CD8-positive, alpha-beta memory T cell (primary cell): ENCODE results near the gene SPRED1. TPM values are rescaled to one million over a fixed set of nuclear protein-coding genes. Genes with fewer than 3 reads are reported as not detected.
A peak's percentile ranks its signal among the peaks of the same experiment; 100 is the strongest.

ENCODE experiments used
- CTCF ChIA-PET: fragments of 350-600 bp; sonication (Branson Sonifier 250); formaldehyde crosslinking; loops from one replicate; lab custom pipeline; 2021; ENCODE audit warnings: antibody characterized with exemption; lab: Charles Lee
- POLR2A ChIA-PET: fragments of 350-600 bp; sonication (Branson Sonifier 250); formaldehyde crosslinking; loops from one replicate; lab custom pipeline; 2021; ENCODE audit warnings: antibody characterized with exemption; lab: Charles Lee
- DNase-seq, 5 donors: peaks; one replicate each; pipeline versions ENCODE4 v3.0.0 to v3.0.0-alpha.2; 2020 to 2022; ENCODE audit warnings: mixed read lengths in 1 of 5
- H3K27ac ChIP-seq: one replicate; pipeline ENCODE4 v1.7.0; 2013; ENCODE audit warnings: low read depth, mild to moderate bottlenecking, low read length, moderate library complexity
- H3K27me3 ChIP-seq: 2 replicates; pipeline ENCODE4 v1.7.0; 2013; ENCODE audit warnings: low read length, mild to moderate bottlenecking; ENCODE audit not compliant: insufficient read depth, poor library complexity, severe bottlenecking
- H3K36me3 ChIP-seq: 2 replicates; pipeline ENCODE4 v1.7.0; 2013; ENCODE audit warnings: mild to moderate bottlenecking, low read length, moderate library complexity; ENCODE audit not compliant: insufficient read depth
- H3K4me1 ChIP-seq: 2 replicates; pipeline ENCODE4 v1.7.0; 2013; ENCODE audit warnings: mild to moderate bottlenecking, low read length, moderate library complexity; ENCODE audit not compliant: insufficient read depth
- H3K4me3 ChIP-seq: 2 replicates; pipeline ENCODE4 v1.7.0; 2013; ENCODE audit warnings: mild to moderate bottlenecking, low read length
- H3K9me3 ChIP-seq: 2 replicates; pipeline ENCODE4 v1.7.0; 2013; ENCODE audit warnings: mild to moderate bottlenecking, low read length
- H3K27ac Mint-ChIP-seq, 8 donors: one replicate each; pipeline ENCODE4 v1.8.0; 2020 to 2021; ENCODE audit warnings: mixed read lengths in 8 of 8, mild to moderate bottlenecking in 6 of 8, inconsistent platforms in 3 of 8, moderate library complexity in 3 of 8
- H3K27me3 Mint-ChIP-seq, 2 donors: one replicate each; pipeline ENCODE4 v1.8.0; 2020 to 2021; ENCODE audit warnings: mixed read lengths in 2 of 2, mild to moderate bottlenecking in 1 of 2, moderate library complexity in 1 of 2
- H3K36me3 Mint-ChIP-seq, 3 donors: one replicate each; pipeline ENCODE4 v1.8.0; 2020 to 2021; ENCODE audit warnings: mixed read lengths in 3 of 3, inconsistent platforms in 1 of 3, mild to moderate bottlenecking in 1 of 3
- H3K4me1 Mint-ChIP-seq, 3 donors: one replicate each; pipeline ENCODE4 v1.8.0; 2020 to 2021; ENCODE audit warnings: mixed read lengths in 3 of 3, inconsistent platforms in 1 of 3, mild to moderate bottlenecking in 1 of 3
- H3K4me3 Mint-ChIP-seq, 7 donors: one replicate each; pipeline ENCODE4 v1.8.0; 2020 to 2021; ENCODE audit warnings: mixed read lengths in 7 of 7, mild to moderate bottlenecking in 6 of 7, moderate library complexity in 4 of 7, inconsistent platforms in 2 of 7
- H3K9me3 Mint-ChIP-seq, 5 donors: one replicate each; pipeline ENCODE4 v1.8.0; 2020 to 2022; ENCODE audit warnings: mixed read lengths in 5 of 5, mild to moderate bottlenecking in 3 of 5, moderate library complexity in 2 of 5, inconsistent platforms in 1 of 5
- polyA plus RNA-seq: library from polyadenylated mRNA; unstranded; fragments of 300-500 nt; fragmentation: Illumina TruSeq; gene quantifications from one replicate; pipeline ENCODE4 v1.2.3, GENCODE V29; 2021
- total RNA-seq, 2 experiments: library from RNA; stranded (reverse); gene quantifications; one replicate each; pipeline ENCODE4 v1.2.3, GENCODE V29; 2021

The SPRED1 gene
- total and polyA plus RNA-seq, 3 experiments from 2014 or later, result 0.35 to 1.4 (median 1.2) TPM

DNA sequence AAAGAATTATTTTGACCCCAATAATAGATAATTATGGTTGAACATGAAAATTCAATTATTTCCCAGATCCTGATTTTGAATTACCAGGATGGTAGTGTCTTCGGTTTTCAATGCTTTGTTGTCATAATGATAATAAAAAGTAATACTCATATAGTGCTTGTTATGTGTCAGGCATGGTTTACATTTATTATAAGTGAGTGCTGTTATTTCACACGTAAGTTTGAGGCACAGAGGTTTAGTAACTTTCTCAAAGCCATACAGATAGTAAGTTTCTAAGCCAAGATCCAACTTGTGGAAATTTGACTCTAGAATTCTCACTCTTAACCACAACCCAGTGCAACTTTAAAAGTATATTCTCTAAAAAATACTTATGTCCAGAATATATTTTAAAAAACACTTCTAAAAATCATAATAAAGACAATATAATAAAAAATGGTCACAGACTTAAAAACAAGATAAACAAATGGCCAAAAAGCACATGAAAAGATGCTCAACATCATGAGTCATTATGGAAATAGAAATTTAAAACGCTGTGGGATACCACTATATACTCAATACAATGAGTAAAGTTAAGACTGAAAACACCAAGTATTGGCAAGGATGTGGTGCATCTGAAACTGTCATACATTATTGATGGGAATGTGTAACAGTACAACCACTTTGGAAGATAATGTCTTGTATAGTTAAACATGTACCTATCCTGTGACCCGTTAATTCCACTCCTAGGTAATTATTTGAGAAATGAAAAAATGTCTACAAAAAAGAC lies 45.2 kb downstream of the SPRED1 start:
- H3K4me3 ChIP-seq, result no peak overlapping the region
- DNase-seq, result no peak
- Mint-ChIP-seq H3K27me3 (peaks cover 0 to 4% of the 10 kb centered on the region in 2 donors), H3K9me3 (peaks cover 0 to 4% (median 0%) of the 10 kb centered on the region in 5 donors), H3K4me1 (peaks cover 5 to 8% (median 8%) of the 10 kb centered on the region in 3 donors), H3K36me3 (peaks cover 0 to 5% (median 2%) of the 10 kb centered on the region in 3 donors), H3K4me3 (no peak overlapping the region), H3K27ac (no peak overlapping the region)
- POLR2A ChIA-PET, result no interaction called here
- no peaks in the 10 kb centered on the region for H3K9me3 ChIP-seq
- H3K27ac ChIP-seq, result no peak overlapping the region
- H3K36me3 ChIP-seq, result no peaks in the 10 kb centered on the region
- CTCF ChIA-PET, result no interaction called here
- no peaks in the 10 kb centered on the region for H3K27me3 ChIP-seq
- H3K4me1 ChIP-seq, result no peaks in the 10 kb centered on the region

DNA sequence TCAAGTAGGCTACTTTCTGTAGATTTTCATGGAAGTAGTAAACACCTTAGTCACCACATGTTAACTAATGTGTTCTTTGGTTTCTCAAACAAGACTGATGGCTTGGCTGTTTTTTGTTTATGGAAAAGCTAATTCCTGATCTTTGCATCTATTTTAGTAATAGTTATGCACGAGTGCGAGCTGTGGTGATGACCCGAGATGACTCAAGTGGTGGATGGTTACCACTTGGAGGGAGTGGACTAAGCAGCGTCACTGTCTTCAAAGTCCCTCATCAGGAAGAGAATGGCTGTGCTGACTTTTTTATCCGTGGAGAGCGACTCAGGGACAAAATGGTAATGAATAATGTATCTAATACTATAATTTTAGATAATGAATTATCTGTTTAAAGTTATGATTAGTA lies 46.6 kb downstream of the SPRED1 start:
- Mint-ChIP-seq H3K9me3 (no peaks in the 10 kb centered on the region), H3K27ac (no peak overlapping the region), H3K4me1 (peaks cover 7 to 9% (median 8%) of the 10 kb centered on the region in 3 donors), H3K27me3 (no peaks in the 10 kb centered on the region), H3K4me3 (no peak overlapping the region), H3K36me3 (peaks cover 0 to 2% (median 0%) of the 10 kb centered on the region in 3 donors)
- no peaks in the 10 kb centered on the region for H3K36me3 ChIP-seq
- CTCF ChIA-PET, result no interaction called here
- POLR2A ChIA-PET, result no interaction called here
- H3K27ac ChIP-seq, result no peak overlapping the region
- H3K27me3 ChIP-seq, result no peaks in the 10 kb centered on the region
- no peaks in the 10 kb centered on the region for H3K9me3 ChIP-seq
- DNase-seq, result no peak
- no peaks in the 10 kb centered on the region for H3K4me1 ChIP-seq
- no peak overlapping the region for H3K4me3 ChIP-seq

DNA sequence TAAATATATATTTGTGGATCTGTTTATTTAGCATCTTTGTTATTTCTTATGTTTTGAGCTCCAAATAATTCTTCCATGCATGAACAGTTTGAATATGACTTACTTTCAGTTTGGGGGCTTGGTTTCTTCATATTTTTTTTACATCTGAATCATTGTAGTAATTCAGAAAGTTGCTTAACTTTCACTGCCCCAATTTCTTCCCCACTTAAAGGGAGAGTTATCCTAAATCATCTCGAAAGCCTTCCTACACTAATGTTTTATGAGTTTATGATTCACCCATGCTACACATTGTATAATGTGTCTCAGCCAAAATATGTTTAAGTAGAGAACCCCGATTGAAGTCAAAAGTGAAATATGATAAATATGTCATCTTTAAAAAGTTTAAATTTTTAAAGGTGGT lies 47.8 kb downstream of the SPRED1 start:
- Mint-ChIP-seq H3K27me3 (no peaks in the 10 kb centered on the region), H3K4me3 (peak overlapping the region in 1 of 7 donors; percentile 8), H3K27ac (peak overlapping the region in 1 of 8 donors; percentile 1), H3K4me1 (peaks cover 7 to 9% (median 8%) of the 10 kb centered on the region in 3 donors), H3K9me3 (no peaks in the 10 kb centered on the region), H3K36me3 (peaks cover 0 to 3% (median 0%) of the 10 kb centered on the region in 3 donors)
- H3K4me3 ChIP-seq, result no peak overlapping the region
- POLR2A ChIA-PET, result no interaction called here
- CTCF ChIA-PET, result no interaction called here
- H3K36me3 ChIP-seq, result no peaks in the 10 kb centered on the region
- H3K9me3 ChIP-seq, result no peaks in the 10 kb centered on the region
- H3K27me3 ChIP-seq, result no peaks in the 10 kb centered on the region
- DNase-seq, result no peak
- H3K4me1 ChIP-seq, result no peaks in the 10 kb centered on the region
- H3K27ac ChIP-seq, result no peak overlapping the region

DNA sequence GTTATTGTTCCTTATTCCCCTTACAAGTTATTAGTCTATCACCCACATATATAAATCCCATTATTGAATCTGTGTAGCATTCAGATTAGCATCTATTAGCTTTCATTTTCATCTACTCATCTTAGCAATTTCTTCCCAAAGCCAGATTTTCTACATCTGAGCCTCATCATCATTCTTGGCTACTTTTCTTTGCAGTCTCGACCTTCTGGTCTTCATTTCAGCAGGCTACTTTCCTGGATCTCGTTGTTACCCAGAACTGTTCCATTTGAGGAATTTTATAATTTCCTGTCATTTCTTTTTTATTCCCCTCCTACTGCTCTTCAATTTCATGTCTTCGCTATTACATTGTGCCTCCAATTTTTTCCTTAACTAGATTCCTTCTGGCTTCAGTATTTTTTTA lies 51.8 kb downstream of the SPRED1 start:
- ChIA-PET CTCF (no interaction called here), POLR2A (no interaction called here)
- Histone ChIP-seq H3K4me3 (no peak overlapping the region), H3K9me3 (no peaks in the 10 kb centered on the region), H3K27me3 (no peaks in the 10 kb centered on the region), H3K27ac (no peak overlapping the region), H3K4me1 (peaks cover 18% of the 10 kb centered on the region), H3K36me3 (no peaks in the 10 kb centered on the region)
- H3K4me1 Mint-ChIP-seq, result peaks cover 36 to 40% (median 37%) of the 10 kb centered on the region in 3 donors
- peaks cover 0 to 2% (median 0%) of the 10 kb centered on the region in 3 donors for H3K36me3 Mint-ChIP-seq
- H3K27ac Mint-ChIP-seq, result no peak overlapping the region
- DNase-seq, result no peak
- H3K9me3 Mint-ChIP-seq, result no peaks in the 10 kb centered on the region
- no peak overlapping the region for H3K4me3 Mint-ChIP-seq
- H3K27me3 Mint-ChIP-seq, result no peaks in the 10 kb centered on the region

DNA sequence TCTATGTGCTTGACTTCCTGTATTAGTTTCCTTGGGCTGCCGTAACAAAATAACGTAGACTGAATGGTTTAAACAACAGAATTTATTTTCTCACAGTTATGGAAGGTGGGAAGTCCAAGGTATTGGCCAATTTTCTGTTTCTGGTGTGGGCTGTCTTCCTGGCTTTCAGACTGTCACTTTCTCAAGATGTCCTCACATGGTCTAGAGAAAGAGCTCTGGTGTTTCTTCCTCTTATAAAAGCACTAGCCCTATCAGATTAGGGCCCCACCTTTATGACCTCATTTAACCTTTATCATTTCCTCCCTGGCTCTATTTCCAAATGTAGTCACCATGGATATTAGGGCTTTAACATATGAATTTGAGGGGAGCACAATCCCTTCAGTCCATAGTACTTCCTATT lies 54.6 kb downstream of the SPRED1 start:
- peaks cover 0 to 1% of the 10 kb centered on the region in 2 donors for H3K27me3 Mint-ChIP-seq
- no peak overlapping the region for H3K27ac Mint-ChIP-seq
- CTCF ChIA-PET, result no interaction called here
- Histone ChIP-seq H3K36me3 (no peaks in the 10 kb centered on the region), H3K4me3 (no peak overlapping the region), H3K4me1 (peaks cover 18% of the 10 kb centered on the region), H3K27ac (no peak overlapping the region), H3K9me3 (no peaks in the 10 kb centered on the region), H3K27me3 (no peaks in the 10 kb centered on the region)
- peaks cover 33 to 43% (median 41%) of the 10 kb centered on the region in 3 donors for H3K4me1 Mint-ChIP-seq
- peak overlapping the region in 2 of 7 donors; percentile 32 to 54 for H3K4me3 Mint-ChIP-seq
- POLR2A ChIA-PET, result no interaction called here
- peaks cover 0 to 2% (median 0%) of the 10 kb centered on the region in 3 donors for H3K36me3 Mint-ChIP-seq
- no peaks in the 10 kb centered on the region for H3K9me3 Mint-ChIP-seq
- DNase-seq, result no peak

DNA sequence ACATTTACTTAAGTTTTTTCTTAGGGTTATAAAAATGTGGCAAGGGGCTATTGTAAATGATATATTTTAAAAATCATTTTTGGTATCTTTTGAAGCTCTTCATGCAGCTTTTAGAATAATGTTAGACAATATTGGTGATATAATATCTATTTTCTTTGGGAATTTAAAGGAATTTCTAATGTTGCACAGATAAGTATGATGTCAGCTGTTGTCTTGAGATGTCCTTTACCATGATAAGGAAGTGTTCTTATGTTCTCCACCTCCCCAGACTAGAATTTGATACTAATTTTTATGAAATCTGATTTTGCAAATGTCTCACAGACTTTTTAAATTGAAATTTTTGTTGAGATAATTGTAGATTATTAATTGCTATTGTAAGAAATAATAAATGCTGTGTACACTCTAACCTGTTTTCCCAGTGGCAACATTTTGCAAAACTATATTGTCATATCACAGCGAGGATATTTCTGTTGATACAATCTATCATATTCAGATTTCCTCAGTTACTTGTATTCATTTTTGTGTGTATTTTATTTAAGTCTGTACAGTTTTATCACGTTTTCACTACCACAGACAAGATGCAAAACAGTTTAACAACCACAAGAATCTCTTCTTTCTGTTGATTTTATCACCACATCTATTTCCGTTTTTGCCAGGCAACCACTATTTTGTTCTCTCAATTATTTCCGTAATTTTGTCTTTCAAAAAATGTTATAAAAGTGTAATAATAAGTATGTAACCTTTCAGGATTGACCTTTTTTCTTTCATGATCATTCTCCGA lies 55.4 kb downstream of the SPRED1 start:
- H3K36me3 ChIP-seq, result no peaks in the 10 kb centered on the region
- no peaks in the 10 kb centered on the region for H3K9me3 ChIP-seq
- Mint-ChIP-seq H3K4me1 (peaks cover 28 to 36% (median 35%) of the 10 kb centered on the region in 3 donors), H3K27ac (peak overlapping the region in 3 of 8 donors; percentile 10 to 54 (median 42)), H3K4me3 (peak overlapping the region in 6 of 7 donors; percentile 29 to 70 (median 55)), H3K27me3 (peaks cover 0 to 1% of the 10 kb centered on the region in 2 donors), H3K36me3 (peaks cover 0 to 2% (median 0%) of the 10 kb centered on the region in 3 donors), H3K9me3 (no peaks in the 10 kb centered on the region)
- H3K27ac ChIP-seq, result no peak overlapping the region
- DNase-seq, result peak in 1 of 5 donors; percentile 16
- H3K27me3 ChIP-seq, result no peaks in the 10 kb centered on the region
- H3K4me1 ChIP-seq, result peaks cover 18% of the 10 kb centered on the region
- POLR2A ChIA-PET, result no interaction called here
- CTCF ChIA-PET, result no interaction called here
- no peak overlapping the region for H3K4me3 ChIP-seq

DNA sequence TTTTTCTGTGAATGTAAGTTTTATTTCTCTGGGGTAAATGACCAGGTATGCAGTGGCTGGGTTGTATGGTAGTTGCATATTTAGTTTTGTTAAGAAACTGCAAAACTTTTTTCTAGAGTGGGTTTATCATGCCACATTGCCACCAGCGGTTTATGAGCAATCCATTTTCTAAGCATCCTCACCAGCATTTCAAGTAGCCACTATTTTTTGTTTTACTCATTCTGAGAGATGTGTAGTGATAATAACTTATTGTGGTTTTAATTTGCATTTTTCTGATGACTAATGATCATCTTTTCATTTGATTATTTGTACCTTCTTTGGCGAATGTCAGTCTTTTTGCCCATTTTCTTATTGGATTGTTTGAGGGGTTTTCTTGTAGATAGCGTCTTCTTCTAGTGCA lies 56.2 kb downstream of the SPRED1 start:
- Histone ChIP-seq H3K27me3 (no peaks in the 10 kb centered on the region), H3K4me3 (no peak overlapping the region), H3K27ac (no peak overlapping the region), H3K36me3 (no peaks in the 10 kb centered on the region), H3K4me1 (peaks cover 18% of the 10 kb centered on the region), H3K9me3 (no peaks in the 10 kb centered on the region)
- H3K9me3 Mint-ChIP-seq, result no peaks in the 10 kb centered on the region
- peak overlapping the region in 6 of 7 donors; percentile 28 to 70 (median 44) for H3K4me3 Mint-ChIP-seq
- peaks cover 28 to 36% (median 35%) of the 10 kb centered on the region in 3 donors for H3K4me1 Mint-ChIP-seq
- peak overlapping the region in 4 of 8 donors; percentile 30 to 79 (median 48) for H3K27ac Mint-ChIP-seq
- H3K36me3 Mint-ChIP-seq, result peaks cover 0 to 2% (median 0%) of the 10 kb centered on the region in 3 donors
- CTCF ChIA-PET, result no interaction called here
- POLR2A ChIA-PET, result no interaction called here
- DNase-seq, result no peak
- H3K27me3 Mint-ChIP-seq, result peaks cover 0 to 1% of the 10 kb centered on the region in 2 donors

DNA sequence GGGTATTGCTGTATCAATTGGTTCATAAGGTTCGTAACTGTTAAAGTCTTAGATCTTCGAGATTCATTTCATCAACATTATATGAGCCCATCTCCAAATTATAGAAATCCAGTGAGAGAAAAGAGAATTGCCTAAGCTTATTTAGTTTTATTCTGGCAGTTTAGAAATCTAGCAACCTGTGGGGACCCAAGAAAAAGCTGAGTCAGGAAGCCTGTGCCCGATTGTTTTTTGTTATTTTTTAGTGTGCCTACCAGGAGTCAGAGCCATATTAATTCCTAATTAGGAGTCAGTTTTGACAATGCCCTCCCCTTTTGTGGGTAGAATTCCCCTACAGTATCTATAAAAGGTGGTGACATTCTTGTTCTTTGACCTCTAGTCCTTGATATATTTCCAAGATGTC lies 59.6 kb downstream of the SPRED1 start:
- DNase-seq, result no peak
- H3K36me3 Mint-ChIP-seq, result no peaks in the 10 kb centered on the region
- H3K27ac Mint-ChIP-seq, result no peak overlapping the region
- CTCF ChIA-PET, result no interaction called here
- peaks cover 22 to 28% (median 27%) of the 10 kb centered on the region in 3 donors for H3K4me1 Mint-ChIP-seq
- no peak overlapping the region for H3K27ac ChIP-seq
- peaks cover 17% of the 10 kb centered on the region for H3K4me1 ChIP-seq
- no peaks in the 10 kb centered on the region for H3K9me3 Mint-ChIP-seq
- no peak overlapping the region for H3K4me3 Mint-ChIP-seq
- H3K4me3 ChIP-seq, result no peak overlapping the region
- peaks cover 0 to 1% of the 10 kb centered on the region in 2 donors for H3K27me3 Mint-ChIP-seq
- no peaks in the 10 kb centered on the region for H3K9me3 ChIP-seq
- POLR2A ChIA-PET, result no interaction called here
- H3K36me3 ChIP-seq, result no peaks in the 10 kb centered on the region
- H3K27me3 ChIP-seq, result no peaks in the 10 kb centered on the region
